Sigmoid colon (tissue), 7 donors: ENCODE results near the gene DDR1. TPM values are rescaled to one million over a fixed set of nuclear protein-coding genes. Genes with fewer than 3 reads are reported as not detected.
A peak's percentile ranks its signal among the peaks of the same experiment; 100 is the strongest.

Experiments
- DNase-seq: peaks from one replicate; pipeline ENCODE4 v3.0.0-alpha.2; 2019
- H3K27ac ChIP-seq, 4 donors: fragments of 200-600 bp; sonication (generic); one replicate each; pipeline ENCODE4 v1.5.1; 2016 to 2019; ENCODE audit warnings: mild to moderate bottlenecking in 1 of 4
- H3K27me3 ChIP-seq, 3 donors: fragments of 200-600 bp; sonication (generic); one replicate each; pipeline ENCODE4 v1.5.1; 2019; ENCODE audit warnings: mild to moderate bottlenecking in 1 of 3
- H3K36me3 ChIP-seq, 4 donors: fragments of 200-600 bp; sonication (generic); one replicate each; pipeline ENCODE4 v1.5.1; 2016 to 2019
- H3K4me1 ChIP-seq, 4 donors: fragments of 200-600 bp; sonication (generic); one replicate each; pipeline ENCODE4 v1.5.1; 2017 to 2019
- H3K4me3 ChIP-seq, 4 donors: fragments of 200-600 bp; sonication (generic); one replicate each; pipeline ENCODE4 v1.5.1; 2017 to 2019; ENCODE audit warnings: mild to moderate bottlenecking in 2 of 4, moderate library complexity in 1 of 4
- H3K9me3 ChIP-seq, 4 donors: fragments of 200-600 bp in 3 of 4; sonication (generic) in 3 of 4; one replicate each; pipeline versions ENCODE4 v1.5.1 to v1.6.1; 2013 to 2019
- CTCF ChIP-seq, 4 experiments: fragments of 450-650 bp in 3 of 4; fragments of 200-600 bp in 1 of 4; IDR thresholded peaks; one replicate each; pipeline ENCODE4 v1.5.1; 2016 to 2019; ENCODE audit warnings: antibody characterized with exemption in 4 of 4, mild to moderate bottlenecking in 3 of 4, moderate library complexity in 2 of 4
- EP300 ChIP-seq, 4 donors: sonication (generic); formaldehyde crosslinking; IDR thresholded peaks; one replicate each; pipeline ENCODE4 v1.6.1; 2017; ENCODE audit warnings: antibody characterized with exemption in 4 of 4
- POLR2A ChIP-seq, 2 donors: fragments of 450-650 bp; IDR thresholded peaks; one replicate each; pipeline ENCODE4 v1.6.1; 2016; ENCODE audit warnings: antibody characterized with exemption in 2 of 2, mild to moderate bottlenecking in 2 of 2, moderate library complexity in 2 of 2
- POLR2AphosphoS5 ChIP-seq, 4 donors: sonication (generic); formaldehyde crosslinking; IDR thresholded peaks; one replicate each; pipeline ENCODE4 v1.6.1; 2017; ENCODE audit warnings: antibody characterized with exemption in 4 of 4
- WGBS, 2 donors: extraction: QIAGEN DNeasy Blood & Tissue Kit; methylation state at CpG; one replicate each; pipeline ENCODE4 v1.1.7; 2013; 5-methylcytosine and 5-hydroxymethylcytosine counted together
- intact Hi-C: fragments of 100-400 bp; cut with DNase I; formaldehyde crosslinking; loops from one replicate; pipeline ENCODE4 v1.15.1; 2023
- polyA plus RNA-seq, 3 donors: library from polyadenylated mRNA; stranded (reverse); fragments of 200-250 nt; gene quantifications; one replicate each; pipeline ENCODE4 v1.2.3, GENCODE V29; 2013
- total RNA-seq, 4 donors: library from RNA; depleted of rRNA; stranded (reverse); fragments of >200 nt; gene quantifications; one replicate each; pipeline ENCODE4 v1.1.0, GENCODE V29; 2016
- donor health status: healthy with polysubstance abuse.
- donor health status: Bipolar disorder and iron deficiency.
- donor health status: healthy.

Gene DDR1
- total and polyA plus RNA-seq, 7 donors = 7.9 to 110 (median 25.2) TPM

- intact Hi-C loops = no loop called here
- 94 to 95% methylated on average over 3 of the region's 3 CpGs for WGBS, 2 donors
- Histone ChIP-seq H3K27me3 (no peaks in the 10 kb centered on the region), H3K4me1 (peaks cover 0 to 37% (median 11%) of the 10 kb centered on the region in 4 donors), H3K36me3 (no peaks in the 10 kb centered on the region), H3K27ac (peak overlapping the region in 2 of 4 donors; percentile 25 to 52), H3K9me3 (no peaks in the 10 kb centered on the region), H3K4me3 (no peak overlapping the region)
- TF ChIP-seq POLR2A (IDR thresholded peaks at IDR 0.05) (no peak), POLR2AphosphoS5 (IDR thresholded peaks at IDR 0.05) (no peak), CTCF (IDR thresholded peaks at IDR 0.05) (no peak), EP300 (IDR thresholded peaks at IDR 0.05) (no peak)
- no peak for DNase-seq
These were observed 40.2 kb upstream of the DDR1 start for GRCh38 chr6:30844118-30844535.

- TF ChIP-seq EP300 (IDR thresholded peaks at IDR 0.05) (no peak), CTCF (IDR thresholded peaks at IDR 0.05) (no peak), POLR2A (IDR thresholded peaks at IDR 0.05) (no peak), POLR2AphosphoS5 (IDR thresholded peaks at IDR 0.05) (no peak)
- intact Hi-C loops = no loop called here
- Histone ChIP-seq H3K4me1 (peaks cover 0 to 37% (median 11%) of the 10 kb centered on the region in 4 donors), H3K4me3 (no peak overlapping the region), H3K36me3 (no peaks in the 10 kb centered on the region), H3K27ac (no peak overlapping the region), H3K27me3 (no peaks in the 10 kb centered on the region), H3K9me3 (no peaks in the 10 kb centered on the region)
- WGBS, 2 donors = 77 to 84% methylated on average over 8 of the region's 8 CpGs
- no peak for DNase-seq
These were observed 39.1 kb upstream of the DDR1 start for GRCh38 chr6:30845183-30845582.

- H3K4me3 ChIP-seq = no peak overlapping the region
- intact Hi-C loops = no loop called here
- no peak for DNase-seq
- WGBS, 2 donors = 84% methylated on average over 11 of the region's 11 CpGs
- TF ChIP-seq CTCF (IDR thresholded peaks at IDR 0.05) = no peak
- no peak for TF ChIP-seq POLR2AphosphoS5 (IDR thresholded peaks at IDR 0.05)
- no peak for TF ChIP-seq EP300 (IDR thresholded peaks at IDR 0.05)
- no peak for TF ChIP-seq POLR2A (IDR thresholded peaks at IDR 0.05)
- no peak overlapping the region for H3K27ac ChIP-seq
- H3K27me3 ChIP-seq = no peaks in the 10 kb centered on the region
- H3K9me3 ChIP-seq = peaks cover 0 to 8% (median 0%) of the 10 kb centered on the region in 4 donors
- H3K36me3 ChIP-seq = no peaks in the 10 kb centered on the region
- peaks cover 0 to 28% (median 11%) of the 10 kb centered on the region in 4 donors for H3K4me1 ChIP-seq
These were observed 36.8 kb upstream of the DDR1 start for GRCh38 chr6:30847421-30847970.

- Histone ChIP-seq H3K4me1 (peaks cover 0 to 23% (median 11%) of the 10 kb centered on the region in 4 donors), H3K27ac (no peak overlapping the region), H3K9me3 (peaks cover 0 to 8% (median 0%) of the 10 kb centered on the region in 4 donors), H3K36me3 (no peaks in the 10 kb centered on the region), H3K4me3 (no peak overlapping the region), H3K27me3 (no peaks in the 10 kb centered on the region)
- DNase-seq = no peak
- TF ChIP-seq POLR2A (IDR thresholded peaks at IDR 0.05) = no peak
- TF ChIP-seq POLR2AphosphoS5 (IDR thresholded peaks at IDR 0.05) = no peak
- TF ChIP-seq EP300 (IDR thresholded peaks at IDR 0.05) = no peak
- TF ChIP-seq CTCF (IDR thresholded peaks at IDR 0.05) = no peak
- intact Hi-C loops = no loop called here
- WGBS, 2 donors = 82% methylated on average over 9 of the region's 9 CpGs
These were observed 36.3 kb upstream of the DDR1 start for GRCh38 chr6:30847971-30848436.
